Stimulated activated CD4-positive, alpha-beta T cell treated with anti-CD3 and anti-CD28 coated beads, Interleukin-2, amount 100 ng/mL, for 4 hours (primary cell): ENCODE measurements around the gene MAPKAP1.

ENCODE experiments used
- DNase-seq: peaks from one replicate; pipeline ENCODE4 v3.0.0-alpha.2; 2020; ENCODE audit warnings: low read depth

MAPKAP1 gene

DNA sequence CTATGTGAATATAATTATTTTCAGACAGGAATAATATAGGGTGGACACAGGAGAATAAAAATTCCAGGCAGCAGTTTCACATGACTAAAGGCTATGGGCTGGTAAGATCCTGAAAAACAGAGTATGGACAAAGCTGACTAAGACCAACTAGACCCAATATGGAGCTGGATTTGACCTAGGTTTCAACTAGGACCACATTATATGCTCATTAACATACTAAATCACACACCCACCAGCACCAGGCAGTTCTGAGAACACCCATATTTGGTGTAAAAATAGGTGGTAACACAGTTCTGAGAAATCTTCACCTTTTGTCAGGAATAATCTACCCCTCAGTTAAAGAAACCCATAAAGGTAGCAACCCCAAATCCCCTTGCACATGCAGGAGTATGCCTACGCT lies 64.7 kb downstream of the MAPKAP1 start:
- DNase-seq = no peak

DNA sequence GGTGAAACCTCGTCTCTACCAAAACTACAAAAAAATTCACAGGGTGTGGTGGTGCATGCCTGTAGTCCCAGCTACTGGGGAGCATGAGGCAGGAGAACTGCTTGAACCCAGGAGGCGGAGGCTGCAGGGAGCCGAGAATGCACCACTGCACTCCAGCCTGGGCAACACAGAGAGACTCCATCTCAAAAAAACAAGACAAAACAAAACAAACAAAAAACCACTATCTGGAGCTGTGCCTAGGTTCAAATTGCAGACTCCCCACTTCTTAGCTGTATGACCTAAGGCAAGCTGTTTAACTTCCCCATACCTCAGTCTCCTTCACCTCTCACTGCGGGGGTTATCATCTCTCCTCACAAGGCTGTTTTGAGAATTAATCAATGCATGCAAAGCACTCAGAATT lies 68.0 kb downstream of the MAPKAP1 start:
- no peak for DNase-seq

DNA sequence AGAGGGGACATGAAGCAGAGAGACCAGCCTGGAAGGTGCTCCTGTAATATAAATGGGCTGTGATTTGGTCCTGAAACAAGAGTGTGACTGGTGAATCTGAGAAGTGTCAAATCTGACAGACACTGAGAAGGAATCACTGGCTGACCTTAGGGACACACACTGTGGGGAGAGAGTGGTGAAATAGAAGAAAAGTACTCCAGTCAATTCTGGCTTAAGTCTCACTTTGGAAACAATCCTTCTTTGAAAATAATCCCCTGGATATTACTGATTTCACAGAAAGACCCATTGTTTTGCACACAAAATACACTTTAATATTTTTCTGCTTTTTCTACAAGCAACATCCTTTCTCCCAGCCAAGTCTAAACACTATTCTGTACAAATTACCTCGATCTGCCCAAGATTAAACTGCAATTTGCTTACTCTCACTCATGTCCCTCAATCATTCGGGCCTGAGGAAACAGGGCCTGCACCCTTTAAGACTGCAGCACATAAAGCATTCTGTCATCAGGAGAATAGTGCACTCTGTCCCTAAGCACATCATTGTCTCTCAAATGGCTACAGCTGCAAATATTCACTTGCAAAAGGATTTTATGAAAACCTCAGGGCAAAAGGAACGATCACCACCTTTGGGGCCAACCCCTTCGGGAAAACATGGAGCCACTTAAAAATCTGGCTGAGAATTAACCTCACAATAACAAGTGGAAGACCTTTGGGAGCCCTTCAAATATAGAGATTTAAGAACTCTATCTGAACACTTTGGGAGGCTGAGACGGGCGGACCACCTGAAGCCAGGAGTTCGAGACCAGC lies 68.6 kb downstream of the MAPKAP1 start:
- no peak for DNase-seq

DNA sequence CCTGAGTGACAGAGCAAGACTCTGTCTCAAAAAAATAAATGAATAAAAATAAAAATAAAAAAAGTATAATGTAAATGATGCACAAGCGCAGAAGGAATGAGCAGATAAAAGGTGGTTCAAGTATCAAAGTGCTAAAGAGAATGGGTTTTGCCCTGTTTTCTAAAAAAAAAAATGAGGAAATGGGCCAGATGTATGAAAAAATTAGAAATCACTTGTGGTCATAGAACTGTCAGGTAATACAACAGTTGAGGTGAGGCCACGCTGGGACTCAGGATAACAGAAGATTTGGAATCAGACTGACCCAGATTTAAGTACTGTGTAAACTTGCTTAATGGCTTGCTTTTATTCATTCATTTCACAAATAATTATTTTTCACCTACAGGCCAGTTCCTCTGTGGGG lies 69.8 kb downstream of the MAPKAP1 start:
- no peak for DNase-seq

DNA sequence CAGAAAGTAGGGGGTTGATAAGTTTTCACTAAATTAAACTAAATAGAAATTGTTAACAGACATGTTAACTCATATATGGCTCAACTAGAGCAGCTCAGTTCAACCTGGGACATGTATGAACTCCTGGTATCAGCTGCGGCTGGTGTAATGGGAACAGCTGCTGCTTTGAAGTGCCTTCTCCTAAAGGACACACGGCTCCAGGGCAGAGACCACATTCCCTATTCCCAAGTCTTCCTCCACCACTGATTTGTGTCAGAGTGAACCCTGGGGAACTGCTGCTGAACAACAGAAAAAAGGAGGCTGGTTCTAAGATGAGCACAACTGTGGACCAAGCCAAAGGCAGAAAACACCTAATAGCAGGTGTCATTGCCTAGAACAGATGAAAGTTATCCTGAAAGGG lies 71.1 kb downstream of the MAPKAP1 start:
- no peak for DNase-seq

DNA sequence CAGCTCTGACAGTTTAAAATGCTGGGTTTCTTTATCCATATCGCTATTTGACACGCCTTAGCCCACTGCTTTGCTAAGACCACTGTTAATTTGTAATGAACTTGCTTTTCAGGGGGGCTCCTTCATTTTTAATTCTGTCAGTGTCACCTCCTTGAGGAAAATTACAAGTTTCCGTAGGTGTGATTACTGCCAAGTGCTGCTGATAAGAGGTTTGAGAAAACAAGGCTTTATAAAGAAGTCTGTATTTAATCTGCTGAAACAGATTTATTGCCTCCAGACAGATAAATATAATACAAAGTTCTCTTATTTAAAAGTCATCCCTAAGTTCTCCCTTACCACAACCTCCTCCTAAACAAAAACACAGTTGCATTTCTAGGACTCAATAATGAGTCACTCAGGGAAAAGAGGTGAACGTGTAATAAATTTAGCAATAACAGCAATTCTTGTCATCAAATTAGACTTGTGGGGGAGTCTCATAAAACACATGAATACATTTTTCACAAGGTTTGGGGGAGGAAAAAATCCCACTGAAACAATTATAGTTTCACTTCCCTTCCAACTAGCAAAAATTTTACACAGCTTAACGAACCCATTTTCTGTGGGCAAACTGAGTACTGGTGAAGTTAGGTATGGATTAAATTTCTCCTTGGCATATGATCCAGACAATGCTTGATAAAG lies 72.8 kb downstream of the MAPKAP1 start:
- no peak for DNase-seq

DNA sequence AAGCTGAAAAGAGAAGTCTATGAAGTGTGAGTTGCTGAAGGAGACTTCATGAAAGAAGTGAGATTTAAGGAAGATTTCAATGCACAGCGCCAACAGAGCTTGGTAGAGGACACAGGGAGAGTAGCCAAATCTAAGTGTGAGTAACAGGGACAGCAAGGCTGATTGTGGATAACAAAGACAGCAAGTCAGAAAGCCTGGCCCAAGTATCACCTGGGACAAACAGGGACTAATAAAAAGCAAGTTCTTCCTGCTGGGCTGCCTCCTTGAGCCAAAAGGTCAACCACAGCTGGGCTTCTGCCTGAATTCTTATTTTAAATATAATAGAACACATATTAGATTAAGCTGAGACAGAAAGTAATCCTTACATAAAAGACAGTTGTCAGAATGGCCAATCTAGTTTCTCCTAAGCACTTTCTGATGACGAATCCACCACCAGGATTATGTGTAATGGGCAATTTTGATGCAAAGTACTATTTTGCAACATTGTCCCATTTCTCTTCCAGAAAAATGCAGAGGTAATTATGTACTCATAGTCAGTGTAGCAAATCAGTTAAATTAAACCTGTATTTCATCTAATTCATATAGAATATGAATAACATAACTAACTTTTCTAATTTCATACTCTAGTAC lies 73.8 kb downstream of the MAPKAP1 start:
- no peak for DNase-seq

DNA sequence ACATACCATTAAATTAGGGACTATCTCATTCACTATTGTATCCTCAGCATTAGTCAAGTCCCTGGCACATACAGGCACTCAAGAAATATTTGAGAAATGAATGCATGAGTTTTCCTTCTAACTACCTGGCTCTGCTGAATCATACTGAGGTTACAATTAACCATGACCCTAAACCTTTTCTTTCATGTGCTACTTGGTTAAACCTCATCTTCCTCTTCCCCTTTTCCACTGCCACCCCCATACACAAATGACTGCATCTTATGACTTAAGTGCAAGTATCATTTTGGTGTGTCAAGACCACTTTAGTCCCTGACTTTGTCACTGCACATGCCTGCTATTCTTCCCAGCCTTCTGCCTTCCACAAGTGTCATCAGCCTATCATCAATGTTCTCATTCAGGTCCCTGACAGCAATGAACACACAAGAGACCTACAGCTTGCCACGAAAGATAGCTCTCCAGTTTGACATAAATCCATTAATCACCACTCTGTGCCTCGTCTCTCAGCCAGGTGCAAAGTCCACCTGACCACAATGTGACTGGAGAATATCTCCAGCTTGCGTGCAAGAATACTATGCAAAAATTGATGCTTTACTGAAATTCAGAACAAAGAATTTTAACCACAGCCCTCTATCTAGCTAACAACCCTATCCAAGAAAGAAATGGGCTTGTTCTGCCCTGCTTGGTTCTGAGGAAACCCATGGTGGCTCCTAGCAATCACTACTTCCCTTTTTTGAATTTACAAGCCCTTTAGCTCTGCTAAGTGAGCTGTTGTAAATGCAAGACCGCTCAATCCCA lies 74.5 kb downstream of the MAPKAP1 start:
- DNase-seq = peak; percentile 28

DNA sequence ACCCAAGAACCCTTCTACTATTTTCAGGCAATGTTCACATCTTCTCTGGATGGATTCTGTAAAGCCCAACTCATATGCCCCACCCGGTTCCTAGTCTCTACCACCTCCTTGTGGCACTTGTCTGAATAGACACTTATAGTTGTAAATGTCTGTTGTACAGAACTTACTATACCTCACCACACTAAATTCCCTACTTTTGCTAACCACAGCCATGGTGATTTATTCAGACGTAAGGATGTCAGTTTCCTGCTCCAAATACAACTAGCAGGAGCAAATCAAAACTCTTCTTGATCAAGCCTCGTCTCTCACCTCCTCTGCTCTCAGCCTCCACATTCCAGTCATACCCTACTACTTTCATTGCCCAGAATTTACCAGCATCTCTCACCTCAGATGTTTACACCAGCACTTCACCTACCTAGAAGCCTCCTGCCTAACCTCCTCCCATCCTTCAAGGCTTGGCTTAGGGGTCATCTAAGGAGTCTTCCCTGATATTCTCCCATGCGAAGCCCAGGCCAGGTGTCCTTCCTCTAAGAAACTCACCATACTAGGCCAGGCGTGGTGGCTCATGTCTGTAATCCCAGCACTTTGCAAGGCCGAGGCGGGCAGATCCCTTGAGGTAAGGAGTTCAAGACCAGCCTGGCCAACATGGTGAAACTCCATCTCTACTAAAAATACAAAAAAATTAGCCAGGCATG lies 75.5 kb downstream of the MAPKAP1 start:
- no peak for DNase-seq

DNA sequence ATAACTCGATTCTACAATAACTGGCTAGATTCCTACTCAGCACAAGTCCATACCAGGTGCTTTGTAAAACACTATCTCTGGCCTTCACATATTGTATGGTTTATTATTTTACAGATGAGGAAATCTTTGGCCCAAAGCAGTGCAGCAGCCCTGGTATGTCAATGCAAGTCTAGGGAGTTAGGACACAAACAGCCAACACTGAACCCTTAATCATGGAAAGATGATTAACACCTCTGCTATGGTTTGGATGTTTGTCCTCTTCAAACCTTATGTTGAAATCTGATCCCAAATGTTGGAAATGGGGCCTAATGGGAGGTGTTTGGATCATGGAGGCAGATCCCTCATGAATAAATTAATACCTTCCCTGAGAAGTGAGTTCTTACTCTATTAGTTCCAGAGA lies 76.6 kb downstream of the MAPKAP1 start:
- DNase-seq = no peak

DNA sequence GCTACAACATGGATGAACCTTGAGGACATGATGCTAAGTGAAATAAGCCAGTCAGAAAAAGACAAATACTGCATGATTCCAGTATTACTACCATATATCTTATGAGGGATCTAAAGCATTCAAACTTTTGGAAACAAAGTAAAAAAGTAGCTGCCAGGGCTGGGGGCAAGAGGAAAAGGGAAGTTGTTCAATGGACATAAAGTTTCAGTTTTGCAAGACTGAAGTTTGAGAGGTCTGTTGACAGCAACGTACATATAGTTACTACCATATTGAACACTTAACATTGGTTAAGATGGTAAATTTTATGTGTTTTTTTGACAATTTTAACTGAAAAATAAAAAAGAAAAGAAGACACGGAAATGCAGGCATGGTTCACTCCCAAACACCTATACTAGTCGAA lies 77.6 kb downstream of the MAPKAP1 start:
- DNase-seq = no peak

DNA sequence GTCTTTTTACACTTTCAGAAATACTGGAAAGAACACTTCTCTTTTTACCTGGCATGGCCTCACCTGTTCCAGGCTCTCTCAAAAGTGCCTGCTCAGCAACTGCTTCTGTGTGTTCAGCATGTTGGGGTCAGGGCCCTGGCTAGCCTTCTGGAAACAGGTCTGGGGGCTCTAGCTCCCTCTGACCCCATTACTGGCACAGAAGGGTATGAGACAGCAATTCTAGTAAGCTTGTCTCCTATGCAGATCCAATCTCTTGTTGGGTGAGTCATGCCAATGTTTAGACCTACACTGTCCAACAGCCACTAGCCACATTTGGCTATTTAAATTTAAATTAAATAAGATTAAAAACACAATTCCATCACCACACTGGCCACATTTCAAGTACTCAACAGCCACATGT lies 80.8 kb downstream of the MAPKAP1 start:
- no peak for DNase-seq

DNA sequence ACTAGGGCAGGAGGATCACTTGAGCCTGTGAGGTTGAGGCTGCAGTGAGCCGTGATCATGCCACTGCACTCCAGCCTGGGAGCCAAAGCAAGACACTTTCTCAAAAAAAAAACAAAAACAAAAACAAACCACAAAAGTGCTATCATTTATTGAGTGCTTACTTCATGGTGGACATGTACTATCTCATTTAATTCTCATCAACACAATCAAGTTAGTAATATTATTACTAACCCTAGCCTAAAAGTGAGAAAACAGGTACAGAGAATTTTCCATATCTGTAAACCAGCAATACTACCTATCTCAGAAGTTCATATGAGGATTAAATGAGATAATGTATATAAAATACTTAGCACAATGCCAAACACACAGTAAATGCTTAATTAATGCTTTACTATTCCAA lies 85.8 kb downstream of the MAPKAP1 start:
- no peak for DNase-seq

DNA sequence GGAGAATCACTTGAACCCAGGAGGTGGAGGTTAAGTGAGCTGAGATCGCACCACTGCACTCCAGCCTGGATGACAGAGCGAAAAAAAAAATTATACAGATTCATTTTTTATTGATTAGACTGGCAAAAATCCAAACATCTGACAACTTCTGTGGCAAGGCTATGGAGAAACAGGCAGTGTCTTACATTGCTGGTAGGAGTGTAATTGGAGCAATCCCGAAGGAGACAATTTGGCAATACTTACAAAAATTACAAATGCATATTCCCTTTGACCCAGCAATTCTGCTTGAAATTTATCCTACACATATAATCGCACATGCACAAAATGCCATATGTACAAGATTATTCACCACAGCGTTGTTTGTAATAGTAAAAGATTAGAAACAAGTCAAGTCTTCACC lies 86.8 kb downstream of the MAPKAP1 start:
- no peak for DNase-seq

DNA sequence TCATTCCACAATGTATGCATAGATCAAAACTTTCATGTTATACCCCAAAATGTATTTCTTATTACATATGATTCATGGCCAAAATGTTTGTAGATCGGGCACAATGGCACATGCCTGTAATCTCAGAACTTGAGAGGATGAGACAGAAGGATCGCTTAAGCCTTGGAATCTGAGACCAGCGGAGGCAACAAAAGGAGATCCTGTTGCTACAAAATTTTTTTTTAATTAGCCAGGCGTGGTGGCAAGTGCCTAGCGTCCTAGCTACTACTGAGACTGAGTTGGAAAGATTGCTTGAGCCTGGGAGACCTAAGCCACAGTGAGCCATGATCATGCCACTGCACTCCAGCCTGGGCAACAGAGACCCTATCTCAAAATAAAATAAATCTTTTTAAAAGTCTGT lies 89.9 kb downstream of the MAPKAP1 start:
- no peak for DNase-seq

DNA sequence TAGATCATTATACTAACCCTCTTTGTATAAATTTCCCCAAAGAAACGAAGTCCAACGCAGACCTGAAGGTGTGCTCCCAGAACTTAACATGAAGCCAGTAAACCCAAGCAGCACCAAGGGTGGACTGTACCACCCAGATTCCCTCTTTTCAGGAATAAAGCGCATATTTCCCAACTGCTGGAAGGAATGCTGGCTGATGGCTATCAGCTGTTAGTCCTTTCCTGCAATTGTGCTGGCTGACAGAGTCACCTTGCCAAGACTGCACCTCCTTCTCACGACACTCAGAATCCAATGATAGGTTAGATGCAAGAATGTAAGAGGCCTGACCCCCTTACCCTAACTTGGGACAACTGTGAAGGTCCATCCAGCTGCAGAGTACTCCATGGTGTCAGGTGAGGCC lies 93.9 kb downstream of the MAPKAP1 start:
- DNase-seq = no peak

DNA sequence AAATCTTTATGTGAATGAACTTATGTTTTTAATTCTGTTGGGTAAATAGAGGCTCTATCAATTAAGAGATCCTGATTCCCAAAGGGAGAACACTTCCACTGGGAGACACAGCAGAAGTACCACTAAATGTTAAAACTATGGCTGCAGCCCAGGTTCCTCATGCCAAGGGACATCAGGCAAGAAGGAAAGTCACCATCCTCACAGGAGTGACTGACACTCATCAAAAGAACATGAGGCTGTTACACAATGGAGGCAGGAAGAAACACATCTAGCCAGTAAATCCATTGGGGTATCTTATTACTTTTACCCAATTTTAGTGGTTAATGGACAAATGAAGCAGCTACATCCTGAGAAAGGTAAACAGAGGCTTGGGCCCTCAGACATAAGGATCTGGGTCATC lies 94.4 kb downstream of the MAPKAP1 start:
- no peak for DNase-seq

DNA sequence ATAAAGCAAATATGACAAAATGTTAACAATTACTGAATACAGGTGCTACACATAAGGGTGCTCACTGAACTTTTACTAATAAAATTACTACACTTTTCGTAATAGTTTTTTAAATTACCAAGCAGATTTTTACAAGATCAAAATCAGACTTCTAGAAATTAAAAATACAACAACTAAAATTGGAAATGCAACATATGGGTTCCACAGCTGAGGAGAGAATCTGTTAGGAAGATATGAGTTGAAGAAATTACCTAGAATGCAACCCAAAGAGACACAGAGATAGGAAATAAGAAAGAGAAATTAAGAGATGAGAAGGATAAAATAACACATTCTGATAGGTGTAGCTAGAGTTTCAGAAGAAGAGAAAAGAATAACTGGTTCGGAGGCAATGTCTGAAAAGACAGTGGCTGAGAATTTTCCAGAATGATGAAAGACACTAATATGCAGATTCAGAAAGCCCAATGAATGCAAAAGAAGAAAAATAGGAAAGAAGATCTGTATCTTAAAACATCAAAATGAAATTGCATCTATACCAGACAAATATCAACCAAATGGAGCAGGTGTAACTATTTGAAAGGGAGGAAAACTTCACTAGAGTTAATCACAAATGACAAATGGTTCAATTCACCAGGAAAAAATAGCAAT lies 95.8 kb downstream of the MAPKAP1 start:
- DNase-seq = no peak

DNA sequence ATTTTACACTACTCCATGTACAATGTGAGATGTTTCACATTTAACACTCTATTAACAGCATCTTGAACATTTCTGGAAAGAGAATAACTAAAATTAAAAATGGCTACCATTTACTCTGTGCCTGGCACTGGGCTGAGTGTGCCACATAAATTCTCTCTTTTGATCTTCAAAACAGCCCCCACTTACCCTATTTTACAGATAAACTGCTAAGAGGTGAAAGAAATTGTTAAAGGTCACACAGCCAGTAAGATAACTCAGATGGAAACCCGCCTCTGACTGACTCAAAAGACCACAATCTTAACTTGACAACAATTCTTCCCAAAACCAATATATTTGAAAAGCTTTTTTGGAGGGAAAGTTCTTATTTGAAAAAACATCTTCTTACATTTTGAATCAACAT lies 97.3 kb downstream of the MAPKAP1 start:
- DNase-seq = no peak

DNA sequence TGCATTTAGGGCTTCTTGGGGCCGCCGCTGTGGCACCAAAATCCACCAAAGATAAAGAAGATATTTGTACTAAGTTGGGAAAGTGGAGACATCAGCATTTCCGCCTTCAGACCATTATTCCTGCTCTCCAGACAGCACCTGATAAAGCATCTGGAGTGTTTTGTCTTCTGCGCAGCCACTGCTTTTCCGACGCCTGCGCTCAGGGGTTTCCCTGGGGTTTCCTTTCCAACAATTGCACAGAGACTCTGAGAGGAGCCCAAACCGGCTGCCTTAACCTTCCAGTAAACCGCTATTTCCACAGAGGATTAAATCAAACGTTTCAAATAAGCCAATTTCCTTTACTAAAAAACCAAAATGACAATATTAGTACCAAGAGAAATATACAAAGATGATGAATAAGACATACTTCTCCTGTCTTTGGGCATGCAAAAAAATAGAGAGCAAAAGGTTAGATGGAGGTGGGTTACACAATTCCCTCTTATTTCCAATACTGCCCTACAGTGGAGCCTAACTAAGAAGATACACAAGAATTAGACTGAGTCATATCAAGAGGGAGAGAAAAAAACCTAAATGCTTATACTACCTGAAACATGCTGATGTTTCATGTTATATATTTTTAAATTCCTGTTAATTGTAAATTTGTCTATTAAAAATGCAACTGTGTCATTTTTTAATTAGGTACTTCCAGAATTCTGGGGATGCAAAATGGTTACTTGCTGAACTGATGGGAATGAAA lies 98.4 kb downstream of the MAPKAP1 start:
- DNase-seq = no peak

DNA sequence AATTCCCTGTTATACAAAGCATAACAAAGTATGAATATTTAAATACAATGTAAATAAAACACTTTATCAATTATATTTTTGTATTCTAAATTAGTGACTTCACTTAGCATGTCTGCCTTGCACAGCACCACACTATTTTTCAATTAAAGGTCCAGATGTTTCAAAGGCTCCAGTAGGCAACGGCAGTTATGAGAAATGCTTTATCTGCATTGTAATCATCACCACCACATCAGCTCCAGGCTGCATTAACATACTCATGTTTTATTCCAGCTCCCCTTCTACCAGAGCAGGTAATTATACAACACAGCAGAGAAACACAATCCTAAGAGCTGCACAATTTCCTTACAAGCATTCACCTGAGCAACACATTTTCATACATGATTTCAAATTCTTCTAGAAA lies 102.8 kb downstream of the MAPKAP1 start:
- no peak for DNase-seq
